ENCODE data around the gene AMPD2. TPM values are rescaled to one million over a fixed set of nuclear protein-coding genes. Genes with fewer than 3 reads are reported as not detected.
A peak's percentile ranks its signal among the peaks of the same experiment; 100 is the strongest.
"Not testable (repeated sequence)": the region's sequence is repeated elsewhere in the genome, so short reads cannot be mapped to it uniquely, and the experiment has no call there.

The AMPD2 gene
- total and polyA plus RNA-seq, 2 donors (not counting 3 experiments of a cell fraction or from before 2014, with no cell fraction given) = 69.4 TPM

- ChIA-PET POLR2A (no interaction called here), CTCF (no interaction called here)
- Histone ChIP-seq H3K79me2 (ENCODE audit: control insufficient read depth, insufficient read depth, low read length) (no peaks in the 10 kb centered on the region), H3K27me3 (ENCODE audit: control insufficient read depth in 2 of 2, insufficient read depth in 2 of 2, low read length in 2 of 2) (no peaks in the 10 kb centered on the region), H3K9me1 (replicated peaks; ENCODE audit: control insufficient read depth, extremely low read depth, insufficient read depth, low read length) (no peaks in the 10 kb centered on the region), H2AFZ (ENCODE audit: low read depth, low read length) (no peak overlapping the region), H3K9me3 (replicated peaks; ENCODE audit: control insufficient read depth, insufficient read depth, low read length) (no peaks in the 10 kb centered on the region), H3K27ac (ENCODE audit: insufficient read depth, low read depth, low read length) (no peak overlapping the region), H4K20me1 (replicated peaks; ENCODE audit: control insufficient read depth, extremely low read depth, insufficient read depth, low read length) (no peaks in the 10 kb centered on the region), H3K36me3 (ENCODE audit: control insufficient read depth in 2 of 2, extremely low read depth in 1 of 2, insufficient read depth in 2 of 2, low read length in 2 of 2) (no peaks in the 10 kb centered on the region), H3K4me1 (ENCODE audit: control insufficient read depth, extremely low read depth, insufficient read depth, low read length) (no peaks in the 10 kb centered on the region), H3K4me2 (ENCODE audit: insufficient read depth, low read length) (no peak overlapping the region), H3K9ac (replicated peaks; ENCODE audit: extremely low read depth, insufficient read depth, low read length) (no peak overlapping the region), H3K4me3 (replicated peaks in 1 of 3; ENCODE audit: insufficient read depth in 1 of 3, low read depth in 1 of 3, low read length in 3 of 3) (no peak overlapping the region)
- intact Hi-C loops (cut with micrococcal nuclease) (no loop called here), dilution Hi-C loops (cut with MboI; ENCODE audit: extremely low pct_ligation_motif_present, low sequenced_read_pairs) (no loop called here)
- no peak for FAIRE-seq
- TF ChIP-seq POLR2AphosphoS5 (IDR thresholded peaks at IDR 0.05; ENCODE audit: insufficient read depth, low read depth, low read length) (no peak), EZH2 (IDR thresholded peaks at IDR 0.05; ENCODE audit: borderline replicate concordance, low read depth, low read length, severe bottlenecking) (no peak), JUN (IDR thresholded peaks at IDR 0.05; ENCODE audit: borderline replicate concordance, insufficient read depth, insufficient read length, low read depth) (no peak), POLR2A (IDR thresholded peaks at IDR 0.05; ENCODE audit: low read depth, low read length) (no peak), GATA2 (IDR thresholded peaks at IDR 0.05; ENCODE audit: insufficient read depth, insufficient read length, low read depth, low read length) (no peak), FOS (IDR thresholded peaks at IDR 0.05; ENCODE audit: borderline replicate concordance, insufficient read depth, low read length) (no peak), CTCF (IDR thresholded peaks at IDR 0.05; ENCODE audit: extremely low read depth in 1 of 2, insufficient read depth in 1 of 2, low read depth in 1 of 2, low read length in 2 of 2) (no peak), MYC (IDR thresholded peaks at IDR 0.05; ENCODE audit: low read depth, low read length) (no peak)
- DNase-seq (ENCODE audit: low read depth, low spot score) = peak; percentile 0
- no TSS peak for BruUV-seq (replicated peaks)
Measured at GRCh38 chr1:109677459-109677858, 57.8 kb downstream of the AMPD2 start.

GRCh38 chr1:109678637-109679036 is 59.0 kb downstream of the AMPD2 start:
- dilution Hi-C loops (cut with MboI; ENCODE audit: extremely low pct_ligation_motif_present, low sequenced_read_pairs) = not testable (repeated sequence)

More at GRCh38 chr1:109678637-109679036, 59.0 kb downstream of the AMPD2 start:
- H3K27me3 ChIP-seq (ENCODE audit: control insufficient read depth in 2 of 2, insufficient read depth in 2 of 2, low read length in 2 of 2); POLR2A ChIA-PET; DNase-seq (ENCODE audit: low read depth, low spot score); H3K27ac ChIP-seq (ENCODE audit: insufficient read depth, low read depth, low read length); H4K20me1 ChIP-seq (replicated peaks; ENCODE audit: control insufficient read depth, extremely low read depth, insufficient read depth, low read length); H3K36me3 ChIP-seq (ENCODE audit: control insufficient read depth in 2 of 2, extremely low read depth in 1 of 2, insufficient read depth in 2 of 2, low read length in 2 of 2); H3K9ac ChIP-seq (replicated peaks; ENCODE audit: extremely low read depth, insufficient read depth, low read length); H3K4me3 ChIP-seq (replicated peaks in 1 of 3; ENCODE audit: insufficient read depth in 1 of 3, low read depth in 1 of 3, low read length in 3 of 3); H3K9me3 ChIP-seq (replicated peaks; ENCODE audit: control insufficient read depth, insufficient read depth, low read length); BruUV-seq (replicated peaks); intact Hi-C loops (cut with micrococcal nuclease); H2AFZ ChIP-seq (ENCODE audit: low read depth, low read length); CTCF ChIA-PET; H3K79me2 ChIP-seq (ENCODE audit: control insufficient read depth, insufficient read depth, low read length); H3K9me1 ChIP-seq (replicated peaks; ENCODE audit: control insufficient read depth, extremely low read depth, insufficient read depth, low read length); H3K4me2 ChIP-seq (ENCODE audit: insufficient read depth, low read length); H3K4me1 ChIP-seq (ENCODE audit: control insufficient read depth, extremely low read depth, insufficient read depth, low read length); FAIRE-seq: not testable (repeated sequence)
